Activated naive CD8-positive, alpha-beta T cell treated with anti-CD3 and anti-CD28 coated beads, Interleukin-2, amount 50 U/mL, for 24 hours (primary cell): Measurements from ENCODE around the gene ABLIM1.

Experiments
- ATAC-seq: fragments of 150-1000 bp; cut with Tn5 transposase; one replicate; pipeline ENCODE4 v1.10.0; 2021
- DNase-seq: peaks from one replicate; pipeline ENCODE4 v3.0.0; 2021
- H3K27ac Mint-ChIP-seq: one replicate; pipeline ENCODE4 v1.8.0; 2021; ENCODE audit warnings: mild to moderate bottlenecking, mixed read lengths
- H3K27me3 Mint-ChIP-seq: one replicate; pipeline ENCODE4 v1.8.0; 2021; ENCODE audit warnings: mixed read lengths
- H3K36me3 Mint-ChIP-seq: one replicate; pipeline ENCODE4 v1.8.0; 2021; ENCODE audit warnings: low read depth, mixed read lengths
- H3K4me1 Mint-ChIP-seq: one replicate; pipeline ENCODE4 v1.8.0; 2021; ENCODE audit warnings: mixed read lengths
- H3K4me3 Mint-ChIP-seq: one replicate; pipeline ENCODE4 v1.8.0; 2021; ENCODE audit warnings: mild to moderate bottlenecking, moderate library complexity, mixed read lengths
- H3K9me3 Mint-ChIP-seq: one replicate; pipeline ENCODE4 v1.8.0; 2021; ENCODE audit warnings: mixed read lengths

The ABLIM1 gene

GRCh38 chr10:114665406-114665805 is 7.3 kb upstream of the ABLIM1 start:
- ATAC-seq (no peak), DNase-seq (no peak)
- H3K4me1 Mint-ChIP-seq: no peaks in the 10 kb centered on the region
- no peak overlapping the region for H3K27ac Mint-ChIP-seq
- no peak overlapping the region for H3K4me3 Mint-ChIP-seq
- no peaks in the 10 kb centered on the region for H3K36me3 Mint-ChIP-seq
- no peaks in the 10 kb centered on the region for H3K27me3 Mint-ChIP-seq
- no peaks in the 10 kb centered on the region for H3K9me3 Mint-ChIP-seq

- no peaks in the 10 kb centered on the region for H3K36me3 Mint-ChIP-seq
- ATAC-seq: no peak
- H3K27me3 Mint-ChIP-seq: no peaks in the 10 kb centered on the region
- H3K27ac Mint-ChIP-seq: no peak overlapping the region
- no peaks in the 10 kb centered on the region for H3K9me3 Mint-ChIP-seq
- no peaks in the 10 kb centered on the region for H3K4me1 Mint-ChIP-seq
- no peak for DNase-seq
- no peak overlapping the region for H3K4me3 Mint-ChIP-seq
Observed at GRCh38 chr10:114664127-114664526, 6.1 kb upstream of the ABLIM1 start.

GRCh38 chr10:114663626-114664025 is 5.6 kb upstream of the ABLIM1 start:
- H3K9me3 Mint-ChIP-seq: no peaks in the 10 kb centered on the region
- H3K27ac Mint-ChIP-seq: no peak overlapping the region
- no peak for ATAC-seq
- DNase-seq: no peak
- no peaks in the 10 kb centered on the region for H3K4me1 Mint-ChIP-seq
- no peak overlapping the region for H3K4me3 Mint-ChIP-seq
- H3K27me3 Mint-ChIP-seq: no peaks in the 10 kb centered on the region
- no peaks in the 10 kb centered on the region for H3K36me3 Mint-ChIP-seq

GRCh38 chr10:114662646-114663217 is 4.7 kb upstream of the ABLIM1 start:
- Mint-ChIP-seq H3K27me3 (no peaks in the 10 kb centered on the region), H3K9me3 (no peaks in the 10 kb centered on the region)

GRCh38 chr10:114661212-114661880 is 3.3 kb upstream of the ABLIM1 start:
- DNase-seq: no peak
- Mint-ChIP-seq H3K27ac (no peak overlapping the region), H3K4me3 (no peak overlapping the region), H3K36me3 (no peaks in the 10 kb centered on the region), H3K4me1 (no peaks in the 10 kb centered on the region), H3K9me3 (no peaks in the 10 kb centered on the region), H3K27me3 (no peaks in the 10 kb centered on the region)
- ATAC-seq: no peak

More at GRCh38 chr10:114662646-114663217, 4.7 kb upstream of the ABLIM1 start:
- no peak overlapping the region for H3K27ac Mint-ChIP-seq
- ATAC-seq: no peak
- no peaks in the 10 kb centered on the region for H3K36me3 Mint-ChIP-seq
- no peak for DNase-seq
- no peak overlapping the region for H3K4me3 Mint-ChIP-seq
- H3K4me1 Mint-ChIP-seq: no peaks in the 10 kb centered on the region

GRCh38 chr10:114655671-114656070 is 2.4 kb downstream of the ABLIM1 start:
- Mint-ChIP-seq H3K27ac (no peak overlapping the region), H3K4me1 (no peaks in the 10 kb centered on the region), H3K27me3 (no peaks in the 10 kb centered on the region), H3K9me3 (no peaks in the 10 kb centered on the region), H3K36me3 (no peaks in the 10 kb centered on the region), H3K4me3 (no peak overlapping the region)
- DNase-seq (no peak), ATAC-seq (no peak)

GRCh38 chr10:114654822-114655575 is 3.1 kb downstream of the ABLIM1 start:
- no peak overlapping the region for H3K27ac Mint-ChIP-seq
- no peaks in the 10 kb centered on the region for H3K27me3 Mint-ChIP-seq
- ATAC-seq: no peak

GRCh38 chr10:114653926-114654325 is 4.1 kb downstream of the ABLIM1 start:
- Mint-ChIP-seq H3K9me3 (no peaks in the 10 kb centered on the region), H3K4me1 (no peaks in the 10 kb centered on the region), H3K27ac (no peak overlapping the region), H3K36me3 (no peaks in the 10 kb centered on the region), H3K27me3 (no peaks in the 10 kb centered on the region), H3K4me3 (no peak overlapping the region)
- DNase-seq: no peak
- ATAC-seq: no peak

More at GRCh38 chr10:114654822-114655575, 3.1 kb downstream of the ABLIM1 start:
- no peaks in the 10 kb centered on the region for H3K9me3 Mint-ChIP-seq
- no peak overlapping the region for H3K4me3 Mint-ChIP-seq
- no peaks in the 10 kb centered on the region for H3K4me1 Mint-ChIP-seq
- no peak for DNase-seq
- no peaks in the 10 kb centered on the region for H3K36me3 Mint-ChIP-seq

- ATAC-seq: no peak
- H3K4me1 Mint-ChIP-seq: no peaks in the 10 kb centered on the region
- H3K4me3 Mint-ChIP-seq: no peak overlapping the region
Observed at GRCh38 chr10:114652402-114653368, 5.4 kb downstream of the ABLIM1 start.

GRCh38 chr10:114650831-114651230 is 7.2 kb downstream of the ABLIM1 start:
- DNase-seq (no peak), ATAC-seq (no peak)
- no peaks in the 10 kb centered on the region for H3K36me3 Mint-ChIP-seq
- no peak overlapping the region for H3K4me3 Mint-ChIP-seq
- H3K27ac Mint-ChIP-seq: no peak overlapping the region
- no peaks in the 10 kb centered on the region for H3K4me1 Mint-ChIP-seq
- no peaks in the 10 kb centered on the region for H3K27me3 Mint-ChIP-seq
- H3K9me3 Mint-ChIP-seq: no peaks in the 10 kb centered on the region

More at GRCh38 chr10:114652402-114653368, 5.4 kb downstream of the ABLIM1 start:
- no peak for DNase-seq
- Mint-ChIP-seq H3K27me3 (no peaks in the 10 kb centered on the region), H3K27ac (no peak overlapping the region), H3K9me3 (no peaks in the 10 kb centered on the region), H3K36me3 (no peaks in the 10 kb centered on the region)

GRCh38 chr10:114650266-114650665 is 7.8 kb downstream of the ABLIM1 start:
- DNase-seq (no peak), ATAC-seq (no peak)
- Mint-ChIP-seq H3K36me3 (no peaks in the 10 kb centered on the region), H3K4me3 (no peak overlapping the region), H3K4me1 (no peaks in the 10 kb centered on the region), H3K27ac (no peak overlapping the region), H3K27me3 (no peaks in the 10 kb centered on the region), H3K9me3 (no peaks in the 10 kb centered on the region)

- Mint-ChIP-seq H3K27me3 (no peaks in the 10 kb centered on the region), H3K4me3 (no peak overlapping the region), H3K27ac (no peak overlapping the region), H3K4me1 (no peaks in the 10 kb centered on the region), H3K9me3 (no peaks in the 10 kb centered on the region), H3K36me3 (no peaks in the 10 kb centered on the region)
- DNase-seq (no peak), ATAC-seq (no peak)
Observed at GRCh38 chr10:114649217-114649903, 8.7 kb downstream of the ABLIM1 start.

GRCh38 chr10:114648368-114648767 is 9.7 kb downstream of the ABLIM1 start:
- H3K36me3 Mint-ChIP-seq: no peaks in the 10 kb centered on the region
- H3K4me1 Mint-ChIP-seq: no peaks in the 10 kb centered on the region
- ATAC-seq (no peak), DNase-seq (no peak)
- H3K27ac Mint-ChIP-seq: no peak overlapping the region
- no peaks in the 10 kb centered on the region for H3K27me3 Mint-ChIP-seq
- H3K4me3 Mint-ChIP-seq: no peak overlapping the region
- H3K9me3 Mint-ChIP-seq: no peaks in the 10 kb centered on the region
